Body of pancreas (tissue), 4 donors: ENCODE measurements around the gene SCTR.

Experiments
- POLR2A ChIP-seq, 3 donors: fragments of 450-650 bp; IDR thresholded peaks; one replicate each; pipeline ENCODE4 v1.6.1; 2016; ENCODE audit warnings: antibody characterized with exemption in 3 of 3, mild to moderate bottlenecking in 2 of 3
- TF ChIP-seq, protein P1 (sequence below), 7 experiments: fragments of 450-650 bp in 4 of 7; fragments of 200-600 bp in 3 of 7; sonication (generic) in 3 of 7; IDR thresholded peaks; one replicate each; pipeline ENCODE4 v1.5.1; 2016 to 2019; ENCODE audit warnings: antibody characterized with exemption in 7 of 7

DNA sequence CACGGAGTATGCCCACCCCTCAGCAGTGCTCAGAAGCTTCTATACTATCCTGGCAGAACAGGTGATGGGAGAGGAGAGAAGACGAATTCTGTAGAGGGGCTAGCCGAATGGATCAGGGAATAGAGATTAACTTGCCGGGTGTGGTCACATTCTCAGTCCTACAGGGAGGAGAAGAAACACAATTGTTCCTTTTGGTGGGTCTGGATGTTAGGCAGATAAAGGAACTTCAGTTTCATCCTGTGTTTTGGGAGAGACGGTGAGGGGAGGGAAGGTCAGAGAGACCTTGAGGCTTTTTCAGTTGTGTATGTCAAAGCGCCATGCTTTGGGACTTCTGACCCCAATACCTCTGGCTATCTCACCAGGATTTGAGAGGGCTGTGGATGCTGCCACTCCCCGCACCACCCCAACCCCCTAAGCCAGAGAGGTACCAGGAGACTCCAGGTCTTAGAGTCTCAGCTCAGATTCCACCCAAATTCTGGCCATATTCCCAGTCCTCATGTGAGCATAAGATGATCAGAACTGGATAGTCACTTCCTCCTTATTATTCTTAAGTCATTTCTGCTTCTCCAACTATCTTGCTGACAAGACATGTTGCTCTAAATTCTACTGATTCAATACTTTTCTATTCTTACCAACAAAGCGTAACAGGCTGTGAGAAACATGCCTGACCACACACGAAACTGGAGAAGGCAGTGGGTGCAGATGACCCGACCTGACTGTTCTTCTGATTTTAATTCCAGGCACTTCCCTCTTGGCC, 94.9 kb downstream of the SCTR start:
- TF ChIP-seq, protein P1, sequence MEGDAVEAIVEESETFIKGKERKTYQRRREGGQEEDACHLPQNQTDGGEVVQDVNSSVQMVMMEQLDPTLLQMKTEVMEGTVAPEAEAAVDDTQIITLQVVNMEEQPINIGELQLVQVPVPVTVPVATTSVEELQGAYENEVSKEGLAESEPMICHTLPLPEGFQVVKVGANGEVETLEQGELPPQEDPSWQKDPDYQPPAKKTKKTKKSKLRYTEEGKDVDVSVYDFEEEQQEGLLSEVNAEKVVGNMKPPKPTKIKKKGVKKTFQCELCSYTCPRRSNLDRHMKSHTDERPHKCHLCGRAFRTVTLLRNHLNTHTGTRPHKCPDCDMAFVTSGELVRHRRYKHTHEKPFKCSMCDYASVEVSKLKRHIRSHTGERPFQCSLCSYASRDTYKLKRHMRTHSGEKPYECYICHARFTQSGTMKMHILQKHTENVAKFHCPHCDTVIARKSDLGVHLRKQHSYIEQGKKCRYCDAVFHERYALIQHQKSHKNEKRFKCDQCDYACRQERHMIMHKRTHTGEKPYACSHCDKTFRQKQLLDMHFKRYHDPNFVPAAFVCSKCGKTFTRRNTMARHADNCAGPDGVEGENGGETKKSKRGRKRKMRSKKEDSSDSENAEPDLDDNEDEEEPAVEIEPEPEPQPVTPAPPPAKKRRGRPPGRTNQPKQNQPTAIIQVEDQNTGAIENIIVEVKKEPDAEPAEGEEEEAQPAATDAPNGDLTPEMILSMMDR (IDR thresholded peaks at IDR 0.05), result no peak
- no peak for TF ChIP-seq POLR2A (IDR thresholded peaks at IDR 0.05)
